Measurements from ENCODE around the gene CFAP73.
A peak's percentile ranks its signal among the peaks of the same experiment; 100 is the strongest.
"Not testable (repeated sequence)": the region's sequence is repeated elsewhere in the genome, so short reads cannot be mapped to it uniquely, and the experiment has no call there.

CFAP73 gene
- long read RNA-seq, donor 1, result 0 reads
- long read RNA-seq, donor 2, result 0 reads
- long read RNA-seq, donor 3, result 0 reads
- long read RNA-seq, donor 4, partial matches to known transcripts, result 0 of 1 reads
- long read RNA-seq, donor 4, other reads (novel, unspliced or antisense), result 0 of 1 reads
- long read RNA-seq, donor 5, result 0 reads
- long read RNA-seq, donor 6, result 0 reads
- long read RNA-seq, donor 7, partial matches to known transcripts, result 26 of 26 reads
- long read RNA-seq, donor 7, other reads (novel, unspliced or antisense), result 0 of 26 reads
- long read RNA-seq, donor 8, result 0 reads

GRCh38 chr12:113149361-113150150 lies at the start of gene CFAP73:
Gene CFAP73, plus strand, starts transcription at chr12:113149724. Its CDS starts 134 bp downstream, at chr12:113149858.
- DNase-seq, result peak; percentile 85

- DNase-seq, result no peak
Observed at GRCh38 chr12:113099764-113100163, 49.8 kb upstream of the CFAP73 start.

GRCh38 chr12:113101751-113102150 lies 47.8 kb upstream of the CFAP73 start:
- DNase-seq, result no peak

- DNase-seq, result no peak
Observed at GRCh38 chr12:113102811-113103210, 46.7 kb upstream of the CFAP73 start.

GRCh38 chr12:113103756-113104450 lies 45.6 kb upstream of the CFAP73 start:
- DNase-seq, result peak; percentile 60

- no peak for DNase-seq
Observed at GRCh38 chr12:113104953-113105510, 44.5 kb upstream of the CFAP73 start.

- no peak for DNase-seq
Observed at GRCh38 chr12:113105606-113106271, 43.8 kb upstream of the CFAP73 start.

GRCh38 chr12:113106361-113106760 lies 43.2 kb upstream of the CFAP73 start:
- DNase-seq, result no peak

- no peak for DNase-seq
Observed at GRCh38 chr12:113108308-113108707, 41.2 kb upstream of the CFAP73 start.

GRCh38 chr12:113109360-113109759 lies 40.2 kb upstream of the CFAP73 start:
- DNase-seq, result no peak

GRCh38 chr12:113109872-113110599 lies 39.5 kb upstream of the CFAP73 start:
- DNase-seq, result no peak

GRCh38 chr12:113111247-113111646 lies 38.3 kb upstream of the CFAP73 start:
- no peak for DNase-seq

- no peak for DNase-seq
Observed at GRCh38 chr12:113112043-113112899, 37.3 kb upstream of the CFAP73 start.

- no peak for DNase-seq
Observed at GRCh38 chr12:113113397-113113796, 36.1 kb upstream of the CFAP73 start.

- DNase-seq, result no peak
Observed at GRCh38 chr12:113114447-113115178, 34.9 kb upstream of the CFAP73 start.

- DNase-seq, result no peak
Observed at GRCh38 chr12:113115455-113116126, 33.9 kb upstream of the CFAP73 start.

- no peak for DNase-seq
Observed at GRCh38 chr12:113116875-113117274, 32.6 kb upstream of the CFAP73 start.

GRCh38 chr12:113117684-113118083 lies 31.8 kb upstream of the CFAP73 start:
- DNase-seq, result not testable (repeated sequence)

GRCh38 chr12:113118142-113118541 lies 31.4 kb upstream of the CFAP73 start:
- no peak for DNase-seq
